K562 (cell line): ENCODE data around the gene C19orf85. TPM values are rescaled to one million over a fixed set of nuclear protein-coding genes. Genes with fewer than 3 reads are reported as not detected.

Source experiments
- ERF ChIP-seq: fragments of 450-650 bp; formaldehyde crosslinking; IDR thresholded peaks from 2 replicates; pipeline ENCODE4 v1.4.0; 2020; ENCODE audit warnings: mild to moderate bottlenecking, mixed read lengths
- GABPB1 ChIP-seq: sonication (generic); formaldehyde crosslinking; IDR thresholded peaks from 2 replicates; pipeline ENCODE4 v1.8.0; 2022; ENCODE audit warnings: mild to moderate bottlenecking, missing genetic modification reagents
- GATAD2A ChIP-seq: fragments of 450-650 bp; IDR thresholded peaks from 2 replicates; pipeline ENCODE4 v1.6.1; 2017
- HDAC1 ChIP-seq, 2 experiments: fragments of 450-650 bp; IDR thresholded peaks; 2 replicates each; pipeline ENCODE4 v1.6.1; 2016 to 2017; ENCODE audit warnings: inconsistent platforms in 1 of 2, mild to moderate bottlenecking in 1 of 2, moderate library complexity in 1 of 2
- ID3 ChIP-seq, 2 experiments: fragments of 250-450 bp in 1 of 2; fragments of 450-650 bp in 1 of 2; sonication (Bioruptor Pico) in 1 of 2; IDR thresholded peaks; 2 replicates each; pipeline versions ENCODE4 v1.6.1 to v1.8.0; 2016 to 2021; ENCODE audit warnings: mild to moderate bottlenecking in 2 of 2, moderate library complexity in 2 of 2, missing compliant biosample characterization in 1 of 2, missing genetic modification characterization in 1 of 2
- IFI16 ChIP-seq: fragments of 250-450 bp; sonication (Bioruptor Pico); IDR thresholded peaks from 2 replicates; pipeline ENCODE4 v2.1.2; 2022; ENCODE audit warnings: mild to moderate bottlenecking, inconsistent platforms
- JUND ChIP-seq, 2 experiments: IDR thresholded peaks; 2 replicates in 1 of 2; 3 replicates in 1 of 2; pipeline ENCODE4 v1.6.1; 2011; ENCODE audit warnings: borderline replicate concordance in 2 of 2, low read depth in 2 of 2, low read length in 2 of 2, improper control_type of control experiment in 1 of 2, missing biosample characterization in 1 of 2, missing genetic modification characterization in 1 of 2, missing genetic modification reagents in 1 of 2
- KLF6 ChIP-seq: fragments of 250-450 bp; sonication (Bioruptor Pico); IDR thresholded peaks from 2 replicates; pipeline ENCODE4 v1.4.0; 2020; ENCODE audit warnings: mild to moderate bottlenecking, moderate library complexity, borderline replicate concordance
- MCM7 ChIP-seq, 2 experiments: fragments of 450-650 bp; IDR thresholded peaks; 2 replicates each; pipeline ENCODE4 v1.6.1; 2016 to 2018
- NBN ChIP-seq: fragments of 450-650 bp; IDR thresholded peaks from 2 replicates; pipeline ENCODE4 v1.6.1; 2016; ENCODE audit warnings: low read depth, mild to moderate bottlenecking
- NONO ChIP-seq, 2 experiments: fragments of 200-400 bp in 1 of 2; fragments of 450-650 bp in 1 of 2; formaldehyde crosslinking in 1 of 2; IDR thresholded peaks; 2 replicates each; pipeline ENCODE4 v1.6.1; 2017; ENCODE audit warnings: low read depth in 2 of 2, mild to moderate bottlenecking in 2 of 2, moderate library complexity in 2 of 2, low read length in 1 of 2
- NR4A1 ChIP-seq, 2 experiments: fragments of 250-450 bp in 1 of 2; fragments of 450-650 bp in 1 of 2; sonication (Bioruptor Pico) in 1 of 2; IDR thresholded peaks; 2 replicates each; pipeline versions ENCODE4 v1.4.0 to v1.6.1; 2016 to 2020; ENCODE audit warnings: mild to moderate bottlenecking in 2 of 2, missing compliant biosample characterization in 1 of 2, missing genetic modification characterization in 1 of 2, moderate library complexity in 1 of 2
- PURB ChIP-seq: sonication (generic); formaldehyde crosslinking; IDR thresholded peaks from 2 replicates; pipeline ENCODE4 v1.9.0; 2021; ENCODE audit warnings: low read depth, mild to moderate bottlenecking, missing genetic modification reagents
- SREBF1 ChIP-seq: fragments of 150-350 bp; IDR thresholded peaks from 2 replicates; pipeline ENCODE4 v1.6.1; 2014; ENCODE audit warnings: antibody characterized with exemption, low read depth, low read length, borderline replicate concordance
- ZNF75A ChIP-seq: fragments of 450-650 bp; formaldehyde crosslinking; IDR thresholded peaks from 2 replicates; pipeline ENCODE4 v1.4.0; 2020; ENCODE audit warnings: mild to moderate bottlenecking
- ZNF830 ChIP-seq: fragments of 250-450 bp; sonication (Bioruptor Pico); IDR thresholded peaks from 2 replicates; pipeline ENCODE4 v1.5.0; 2021; ENCODE audit warnings: mild to moderate bottlenecking
- polyA plus RNA-seq, 8 experiments: library from polyadenylated mRNA; depleted of rRNA in 4 of 8; stranded (reverse) in 5 of 8; unstranded in 3 of 8; fragments of >200 nt; fragmentation: Nextera tagmentation in 2 of 8; fragmentation: Illumina TruSeq in 1 of 8; extraction: Ambion mirVana in 2 of 8; extraction: Trizol in 1 of 8; gene quantifications; 2 replicates each; pipeline versions ENCODE4 v1.2.1 to v1.2.3, GENCODE V29; 2011 to 2014; ENCODE audit warnings: inconsistent platforms in 1 of 8, missing spikeins in 1 of 8
- total RNA-seq, 7 experiments: library from RNA; depleted of rRNA in 6 of 7; stranded (reverse); fragments of >200 nt in 6 of 7; fragmentation: Illumina TruSeq in 2 of 7; extraction: Trizol in 2 of 7; gene quantifications; 2 replicates each; pipeline versions ENCODE4 v1.2.1 to v1.2.3, GENCODE V29; 2011 to 2021; ENCODE audit warnings: low replicate concordance in 1 of 7
- TF ChIP-seq, protein P1 (sequence below), 2 experiments: fragments of 450-650 bp in 1 of 2; IDR thresholded peaks; 2 replicates each; pipeline ENCODE4 v1.6.1; 2011 to 2017; ENCODE audit warnings: low read depth in 2 of 2, antibody characterized with exemption in 1 of 2, borderline replicate concordance in 1 of 2, low read length in 1 of 2, mild to moderate bottlenecking in 1 of 2, mixed read lengths in 1 of 2; ENCODE audit not compliant: control insufficient read depth in 1 of 2
- TF ChIP-seq, protein P2 (sequence below): fragments of 450-650 bp; IDR thresholded peaks from 2 replicates; pipeline ENCODE4 v1.6.1; 2016; ENCODE audit warnings: borderline replicate concordance
- TF ChIP-seq, protein P3 (sequence below): sonication (generic); formaldehyde crosslinking; IDR thresholded peaks from 2 replicates; pipeline ENCODE4 v1.8.0; 2022; ENCODE audit warnings: missing genetic modification reagents, mild to moderate bottlenecking, moderate library complexity, borderline replicate concordance

C19orf85 gene
- total and polyA plus RNA-seq, 9 of the 15 experiments (the other 6 are each of a cell fraction or from before 2014, with no cell fraction given), result not detected

- TF ChIP-seq ZNF75A (CRISPR knock-in tag), result no peak
- peak; percentile 82 for TF ChIP-seq GABPB1 (CRISPR knock-in tag)
- peak; percentile 50; the same call in 1 of the 2 replicates for TF ChIP-seq NBN
- TF ChIP-seq, protein P1, sequence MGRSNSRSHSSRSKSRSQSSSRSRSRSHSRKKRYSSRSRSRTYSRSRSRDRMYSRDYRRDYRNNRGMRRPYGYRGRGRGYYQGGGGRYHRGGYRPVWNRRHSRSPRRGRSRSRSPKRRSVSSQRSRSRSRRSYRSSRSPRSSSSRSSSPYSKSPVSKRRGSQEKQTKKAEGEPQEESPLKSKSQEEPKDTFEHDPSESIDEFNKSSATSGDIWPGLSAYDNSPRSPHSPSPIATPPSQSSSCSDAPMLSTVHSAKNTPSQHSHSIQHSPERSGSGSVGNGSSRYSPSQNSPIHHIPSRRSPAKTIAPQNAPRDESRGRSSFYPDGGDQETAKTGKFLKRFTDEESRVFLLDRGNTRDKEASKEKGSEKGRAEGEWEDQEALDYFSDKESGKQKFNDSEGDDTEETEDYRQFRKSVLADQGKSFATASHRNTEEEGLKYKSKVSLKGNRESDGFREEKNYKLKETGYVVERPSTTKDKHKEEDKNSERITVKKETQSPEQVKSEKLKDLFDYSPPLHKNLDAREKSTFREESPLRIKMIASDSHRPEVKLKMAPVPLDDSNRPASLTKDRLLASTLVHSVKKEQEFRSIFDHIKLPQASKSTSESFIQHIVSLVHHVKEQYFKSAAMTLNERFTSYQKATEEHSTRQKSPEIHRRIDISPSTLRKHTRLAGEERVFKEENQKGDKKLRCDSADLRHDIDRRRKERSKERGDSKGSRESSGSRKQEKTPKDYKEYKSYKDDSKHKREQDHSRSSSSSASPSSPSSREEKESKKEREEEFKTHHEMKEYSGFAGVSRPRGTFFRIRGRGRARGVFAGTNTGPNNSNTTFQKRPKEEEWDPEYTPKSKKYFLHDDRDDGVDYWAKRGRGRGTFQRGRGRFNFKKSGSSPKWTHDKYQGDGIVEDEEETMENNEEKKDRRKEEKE (IDR thresholded peaks at IDR 0.05; ENCODE audit: borderline replicate concordance in 1 of 2, control insufficient read depth in 1 of 2, low read depth in 2 of 2, low read length in 1 of 2), result no peak
- no peak for TF ChIP-seq MCM7 (IDR thresholded peaks at IDR 0.05)
- TF ChIP-seq NR4A1 (CRISPR knock-in tag; IDR thresholded peaks at IDR 0.05), result no peak
- TF ChIP-seq NR4A1 (tag; IDR thresholded peaks at IDR 0.05), result peak; percentile 77
- TF ChIP-seq NONO (IDR thresholded peaks at IDR 0.05; ENCODE audit: low read depth in 2 of 2, low read length in 1 of 2), result no peak
- peak; percentile 85; the same call in 1 of the 2 replicates for TF ChIP-seq ERF
- peak; percentile 67; the same call in 1 of the 2 replicates for TF ChIP-seq SREBF1
- peak; percentile 29; the same call in 1 of the 2 replicates for TF ChIP-seq GATAD2A
- TF ChIP-seq ZNF830 (CRISPR knock-in tag), result 0 out of 2 replicates have a peak, but pooled peaks have one; percentile 32
- TF ChIP-seq, protein P2, sequence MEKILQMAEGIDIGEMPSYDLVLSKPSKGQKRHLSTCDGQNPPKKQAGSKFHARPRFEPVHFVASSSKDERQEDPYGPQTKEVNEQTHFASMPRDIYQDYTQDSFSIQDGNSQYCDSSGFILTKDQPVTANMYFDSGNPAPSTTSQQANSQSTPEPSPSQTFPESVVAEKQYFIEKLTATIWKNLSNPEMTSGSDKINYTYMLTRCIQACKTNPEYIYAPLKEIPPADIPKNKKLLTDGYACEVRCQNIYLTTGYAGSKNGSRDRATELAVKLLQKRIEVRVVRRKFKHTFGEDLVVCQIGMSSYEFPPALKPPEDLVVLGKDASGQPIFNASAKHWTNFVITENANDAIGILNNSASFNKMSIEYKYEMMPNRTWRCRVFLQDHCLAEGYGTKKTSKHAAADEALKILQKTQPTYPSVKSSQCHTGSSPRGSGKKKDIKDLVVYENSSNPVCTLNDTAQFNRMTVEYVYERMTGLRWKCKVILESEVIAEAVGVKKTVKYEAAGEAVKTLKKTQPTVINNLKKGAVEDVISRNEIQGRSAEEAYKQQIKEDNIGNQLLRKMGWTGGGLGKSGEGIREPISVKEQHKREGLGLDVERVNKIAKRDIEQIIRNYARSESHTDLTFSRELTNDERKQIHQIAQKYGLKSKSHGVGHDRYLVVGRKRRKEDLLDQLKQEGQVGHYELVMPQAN, result peak; percentile 76
- TF ChIP-seq IFI16, result no peak
- peak; percentile 37; the same call in 1 of the 2 replicates for TF ChIP-seq JUND (IDR thresholded peaks at IDR 0.05; ENCODE audit: borderline replicate concordance, low read depth, low read length)
- no peak; the same call in 2 of the 3 replicates for TF ChIP-seq JUND (tag; IDR thresholded peaks at IDR 0.05; ENCODE audit: borderline replicate concordance, low read depth, low read length)
- peak; percentile 61; the same call in 1 of the 2 replicates for TF ChIP-seq KLF6
- TF ChIP-seq, protein P3, sequence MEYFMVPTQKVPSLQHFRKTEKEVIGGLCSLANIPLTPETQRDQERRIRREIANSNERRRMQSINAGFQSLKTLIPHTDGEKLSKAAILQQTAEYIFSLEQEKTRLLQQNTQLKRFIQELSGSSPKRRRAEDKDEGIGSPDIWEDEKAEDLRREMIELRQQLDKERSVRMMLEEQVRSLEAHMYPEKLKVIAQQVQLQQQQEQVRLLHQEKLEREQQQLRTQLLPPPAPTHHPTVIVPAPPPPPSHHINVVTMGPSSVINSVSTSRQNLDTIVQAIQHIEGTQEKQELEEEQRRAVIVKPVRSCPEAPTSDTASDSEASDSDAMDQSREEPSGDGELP (CRISPR knock-in tag), result peak; percentile 78
- TF ChIP-seq HDAC1 (IDR thresholded peaks at IDR 0.05), result peak in 1 of 2 experiments; percentile 77; a peak in 2 of 4 replicates
- TF ChIP-seq ID3 (CRISPR knock-in tag; IDR thresholded peaks at IDR 0.05), result no peak
- TF ChIP-seq ID3 (tag; IDR thresholded peaks at IDR 0.05), result peak; percentile 94
- TF ChIP-seq PURB (CRISPR knock-in tag), result no peak
Measured at GRCh38 chr19:55476100-55476775, 11.7 kb upstream of the C19orf85 start, which contains the start of gene ZNF628 (continued).
